ENCODE results near the gene HEPN1.

GRCh38 chr11:124935548-124936514 lies 16.8 kb downstream of the HEPN1 start, which contains the start of gene HEPACAM:
- TF ChIP-seq CTCF (conservative IDR thresholded peaks at IDR 0.05; ENCODE audit: low read depth in 2 of 2): no peak
- TF ChIP-seq EZH2 (IDR thresholded peaks at IDR 0.05; ENCODE audit: low read depth, unreplicated experiment): no peak
- no peak for TF ChIP-seq POLR2AphosphoS5 (IDR thresholded peaks at IDR 0.05; ENCODE audit: low read depth)
- no peak for TF ChIP-seq EZH2phosphoT487 (IDR thresholded peaks at IDR 0.05; ENCODE audit: unreplicated experiment)

All from GM23338 (cell line).